Measurements from ENCODE around the gene OAT. TPM values are rescaled to one million over a fixed set of nuclear protein-coding genes. Genes with fewer than 3 reads are reported as not detected.

Gene OAT
- total and polyA plus RNA-seq, 2 donors (not counting 3 experiments of a cell fraction or from before 2014, with no cell fraction given), result 69.9 to 90.8 TPM

- Histone ChIP-seq H3K79me2 (ENCODE audit: control insufficient read depth, insufficient read depth, low read length) (no peaks in the 10 kb centered on the region), H3K9me3 (replicated peaks; ENCODE audit: control insufficient read depth, insufficient read depth, low read length) (no peaks in the 10 kb centered on the region), H4K20me1 (replicated peaks; ENCODE audit: control insufficient read depth, extremely low read depth, insufficient read depth, low read length) (no peaks in the 10 kb centered on the region), H3K9me1 (replicated peaks; ENCODE audit: control insufficient read depth, extremely low read depth, insufficient read depth, low read length) (no peaks in the 10 kb centered on the region), H3K9ac (replicated peaks; ENCODE audit: extremely low read depth, insufficient read depth, low read length) (no peak overlapping the region), H3K4me2 (ENCODE audit: insufficient read depth, low read length) (no peak overlapping the region), H3K36me3 (ENCODE audit: control insufficient read depth in 2 of 2, extremely low read depth in 1 of 2, insufficient read depth in 2 of 2, low read length in 2 of 2) (no peaks in the 10 kb centered on the region), H3K27me3 (ENCODE audit: control insufficient read depth in 2 of 2, insufficient read depth in 2 of 2, low read length in 2 of 2) (no peaks in the 10 kb centered on the region), H3K4me3 (replicated peaks in 1 of 3; ENCODE audit: insufficient read depth in 1 of 3, low read depth in 1 of 3, low read length in 3 of 3) (no peak overlapping the region), H3K4me1 (ENCODE audit: control insufficient read depth, extremely low read depth, insufficient read depth, low read length) (no peaks in the 10 kb centered on the region), H2AFZ (ENCODE audit: low read depth, low read length) (no peak overlapping the region), H3K27ac (ENCODE audit: insufficient read depth, low read depth, low read length) (no peak overlapping the region)
- intact Hi-C loops (cut with micrococcal nuclease) (no loop called here), dilution Hi-C loops (cut with MboI; ENCODE audit: extremely low pct_ligation_motif_present, low sequenced_read_pairs) (no loop called here)
- no peak for DNase-seq (ENCODE audit: low read depth, low spot score)
- BruUV-seq (replicated peaks), result no TSS peak
- TF ChIP-seq POLR2AphosphoS5 (IDR thresholded peaks at IDR 0.05; ENCODE audit: insufficient read depth, low read depth, low read length), result no peak
- no peak for TF ChIP-seq FOS (IDR thresholded peaks at IDR 0.05; ENCODE audit: borderline replicate concordance, insufficient read depth, low read length)
- TF ChIP-seq MYC (IDR thresholded peaks at IDR 0.05; ENCODE audit: low read depth, low read length), result no peak
- no peak for TF ChIP-seq JUN (IDR thresholded peaks at IDR 0.05; ENCODE audit: borderline replicate concordance, insufficient read depth, insufficient read length, low read depth)
- no peak for TF ChIP-seq CTCF (IDR thresholded peaks at IDR 0.05; ENCODE audit: extremely low read depth in 1 of 2, insufficient read depth in 1 of 2, low read depth in 1 of 2, low read length in 2 of 2)
- no peak for TF ChIP-seq GATA2 (IDR thresholded peaks at IDR 0.05; ENCODE audit: insufficient read depth, insufficient read length, low read depth, low read length)
- TF ChIP-seq EZH2 (IDR thresholded peaks at IDR 0.05; ENCODE audit: borderline replicate concordance, low read depth, low read length, severe bottlenecking), result no peak
- TF ChIP-seq MAX (IDR thresholded peaks at IDR 0.05; ENCODE audit: insufficient read depth, insufficient read length), result no peak
- no peak for TF ChIP-seq POLR2A (IDR thresholded peaks at IDR 0.05; ENCODE audit: low read depth, low read length)
- ChIA-PET POLR2A (no interaction called here), CTCF (interaction anchor here (1.2 to 1.8 kb wide), 2 partner anchors 9 to 14 kb away, joined by 3 to 6 read pairs; no protein-coding TSS in a partner anchor)
- no peak for FAIRE-seq
Measured at GRCh38 chr10:124374535-124375352, 44.0 kb downstream of the OAT start.
